GM12878 (cell line): ENCODE data around the gene KIR3DL2. TPM values are rescaled to one million over a fixed set of nuclear protein-coding genes. Genes with fewer than 3 reads are reported as not detected.

Source experiments
- ATF3 ChIP-seq: IDR thresholded peaks from 2 replicates; pipeline ENCODE4 v1.6.1; 2011; ENCODE audit warnings: low read depth, mild to moderate bottlenecking, low read length, moderate library complexity, borderline replicate concordance; ENCODE audit errors: extremely low read depth
- BRCA1 ChIP-seq: IDR thresholded peaks from 2 replicates; pipeline ENCODE4 v1.6.1; 2011; ENCODE audit warnings: low read depth, low read length, improper control_type of control experiment
- FOXM1 ChIP-seq: IDR thresholded peaks from 2 replicates; pipeline ENCODE4 v1.6.1; 2012; ENCODE audit warnings: low read depth, mild to moderate bottlenecking, inconsistent platforms, low read length, moderate library complexity
- POLR2A ChIP-seq: IDR thresholded peaks from 2 replicates; pipeline ENCODE4 v1.6.1; 2011; ENCODE audit warnings: low read depth, mild to moderate bottlenecking, low read length
- RBBP5 ChIP-seq: fragments of 200-600 bp; sonication (generic); conservative IDR thresholded peaks from 2 replicates; pipeline ENCODE4 v1.6.1; 2016
- REST ChIP-seq: IDR thresholded peaks from 2 replicates; pipeline ENCODE4 v1.6.1; 2012; ENCODE audit warnings: mild to moderate bottlenecking, low read depth, low read length
- SMAD5 ChIP-seq: IDR thresholded peaks from 2 replicates; pipeline ENCODE4 v1.6.1; 2016; ENCODE audit warnings: antibody characterized with exemption, low read depth
- SPI1 ChIP-seq: IDR thresholded peaks from 2 replicates; pipeline ENCODE4 v1.6.1; 2011; ENCODE audit warnings: low read depth, mild to moderate bottlenecking, low read length, moderate library complexity, borderline replicate concordance; ENCODE audit not compliant: insufficient read depth
- TCF3 ChIP-seq: IDR thresholded peaks from 2 replicates; pipeline ENCODE4 v1.6.1; 2012; ENCODE audit warnings: low read depth, mild to moderate bottlenecking, low read length, borderline replicate concordance; ENCODE audit not compliant: insufficient read depth
- TCF7 ChIP-seq: IDR thresholded peaks from 2 replicates; pipeline ENCODE4 v1.6.1; 2014; ENCODE audit warnings: antibody characterized with exemption, borderline replicate concordance
- USF1 ChIP-seq: IDR thresholded peaks from 2 replicates; pipeline ENCODE4 v1.6.1; 2011; ENCODE audit warnings: borderline replicate concordance, low read depth, mild to moderate bottlenecking, moderate library complexity, mixed read lengths, low read length; ENCODE audit not compliant: insufficient read depth; ENCODE audit errors: extremely low read length
- ZNF592 ChIP-seq: fragments of 450-650 bp; IDR thresholded peaks from 2 replicates; pipeline ENCODE4 v1.6.1; 2017; ENCODE audit warnings: mild to moderate bottlenecking, moderate library complexity
- polyA plus RNA-seq, 11 experiments: library from polyadenylated mRNA; depleted of rRNA in 4 of 11; unstranded in 6 of 11; stranded (reverse) in 5 of 11; fragments of >200 nt; fragmentation: Nextera tagmentation in 4 of 11; fragmentation: Illumina TruSeq in 1 of 11; extraction: Ambion mirVana in 4 of 11; extraction: Trizol in 1 of 11; gene quantifications; 1 replicate in 1 of 11; 2 replicates in 10 of 11; pipeline versions ENCODE4 v1.2.1 to v1.2.3, GENCODE V29; 2011 to 2016; ENCODE audit warnings: inconsistent platforms in 2 of 11, missing spikeins in 2 of 11, low read depth in 1 of 11
- total RNA-seq, 4 experiments: library from RNA; depleted of rRNA in 3 of 4; stranded (reverse); fragments of >200 nt in 3 of 4; fragmentation: Illumina TruSeq in 1 of 4; extraction: Trizol in 1 of 4; gene quantifications; 2 replicates each; pipeline versions ENCODE4 v1.2.1 to v1.2.3, GENCODE V29; 2013 to 2021

Gene KIR3DL2
- total and polyA plus RNA-seq, 10 of the 15 experiments (the other 5 are each of a cell fraction or from before 2014, with no cell fraction given) = 0.39 TPM; not detected in 9

DNA sequence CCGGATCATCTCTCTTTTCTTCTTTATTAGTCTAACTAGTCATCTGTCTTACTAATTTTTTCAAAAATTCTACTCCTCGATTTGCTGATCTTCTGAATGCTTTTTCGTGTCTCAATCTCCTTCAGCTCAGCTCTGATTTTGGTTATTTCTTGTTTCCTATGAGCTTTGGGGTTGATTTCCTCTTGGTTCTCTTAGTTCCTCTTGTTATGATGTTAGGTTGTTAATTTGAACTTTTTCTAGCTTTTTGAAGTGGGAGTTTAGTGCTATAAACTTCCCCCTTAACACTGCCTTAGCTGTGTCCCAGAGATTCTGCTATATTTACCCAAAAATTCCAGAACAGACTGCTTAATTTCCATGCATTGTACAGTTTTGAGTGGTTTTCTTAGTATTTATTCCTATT lies 27.2 kb downstream of the KIR3DL2 start (continued):
- TF ChIP-seq ZNF592 = no peak
- no peak for TF ChIP-seq TCF3
- TF ChIP-seq RBBP5 = no peak
- TF ChIP-seq SPI1 = no peak
- no peak for TF ChIP-seq BRCA1
- no peak for TF ChIP-seq SMAD5
- TF ChIP-seq ATF3 = no peak
- TF ChIP-seq USF1 = no peak
- no peak for TF ChIP-seq REST
- no peak for TF ChIP-seq POLR2A
- TF ChIP-seq TCF7 = no peak
- no peak for TF ChIP-seq FOXM1
- TF ChIP-seq, all 136 proteins: peak for 0
